GM12878 (cell line): ENCODE measurements around the gene CDKL5.

Experiments
- BHLHE40 ChIP-seq, 2 experiments: fragments of 450-650 bp in 1 of 2; IDR thresholded peaks; 2 replicates each; pipeline ENCODE4 v1.6.1; 2011 to 2017; ENCODE audit warnings: low read depth in 2 of 2, borderline replicate concordance in 1 of 2, improper control_type of control experiment in 1 of 2, low read length in 1 of 2, mild to moderate bottlenecking in 1 of 2
- EED ChIP-seq: sonication (generic); IDR thresholded peaks from 2 replicates; pipeline ENCODE4 v1.6.1; 2016; ENCODE audit warnings: antibody characterized with exemption, low read depth
- HCFC1 ChIP-seq: fragments of 150-350 bp; IDR thresholded peaks from 2 replicates; pipeline ENCODE4 v1.6.1; 2014; ENCODE audit warnings: low read length
- SIN3A ChIP-seq: IDR thresholded peaks from 2 replicates; pipeline ENCODE4 v1.6.1; 2012; ENCODE audit warnings: low read depth, low read length, improper control_type of control experiment
- TAF1 ChIP-seq: IDR thresholded peaks from 2 replicates; pipeline ENCODE4 v1.6.1; 2011; ENCODE audit warnings: mild to moderate bottlenecking, low read depth, low read length, borderline replicate concordance
- TF ChIP-seq, protein P1 (sequence below), 3 experiments: IDR thresholded peaks in 2 of 3; conservative IDR thresholded peaks in 1 of 3; 2 replicates each; pipeline ENCODE4 v1.5.1; 2011; ENCODE audit warnings: low read depth in 3 of 3, low read length in 3 of 3, mild to moderate bottlenecking in 3 of 3, control low read depth in 2 of 3, moderate library complexity in 2 of 3, inconsistent platforms in 1 of 3, mixed read lengths in 1 of 3; ENCODE audit not compliant: control insufficient read depth in 2 of 3, insufficient read depth in 1 of 3; ENCODE audit errors: extremely low read depth in 1 of 3
- TF ChIP-seq, protein P2 (sequence below): IDR thresholded peaks from 2 replicates; pipeline ENCODE4 v1.6.1; 2012; ENCODE audit warnings: mild to moderate bottlenecking, low read depth, low read length
- TF ChIP-seq, protein P3 (sequence below): fragments of 450-650 bp; IDR thresholded peaks from 2 replicates; pipeline ENCODE4 v1.6.1; 2017; ENCODE audit warnings: antibody characterized with exemption, mild to moderate bottlenecking, moderate library complexity

DNA sequence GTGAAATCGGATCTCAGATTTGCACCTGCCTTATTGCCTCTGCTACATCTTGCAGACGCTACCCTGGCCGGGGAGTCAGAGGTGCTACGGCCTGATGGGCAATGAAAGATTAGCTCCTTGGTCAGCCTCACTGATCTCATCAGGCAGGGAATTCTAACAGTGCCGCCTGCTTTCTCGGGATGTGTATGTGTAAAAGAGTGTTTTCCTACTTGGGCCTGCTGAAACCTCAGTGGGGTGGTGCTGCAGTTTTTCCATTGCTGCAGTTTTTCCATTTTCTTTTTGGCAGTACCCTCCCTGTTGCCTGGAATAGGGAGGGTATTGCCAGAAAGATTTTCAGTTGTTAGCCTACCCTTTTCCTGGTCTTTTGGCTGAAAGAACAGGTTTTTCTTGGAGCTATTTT is 117.5 kb downstream of the CDKL5 start:
- TF ChIP-seq SIN3A (no peak), HCFC1 (no peak), TAF1 (no peak), BHLHE40 (IDR thresholded peaks at IDR 0.05; ENCODE audit: borderline replicate concordance in 1 of 2, low read depth in 2 of 2, low read length in 1 of 2) (no peak), EED (no peak)
- TF ChIP-seq, protein P1, sequence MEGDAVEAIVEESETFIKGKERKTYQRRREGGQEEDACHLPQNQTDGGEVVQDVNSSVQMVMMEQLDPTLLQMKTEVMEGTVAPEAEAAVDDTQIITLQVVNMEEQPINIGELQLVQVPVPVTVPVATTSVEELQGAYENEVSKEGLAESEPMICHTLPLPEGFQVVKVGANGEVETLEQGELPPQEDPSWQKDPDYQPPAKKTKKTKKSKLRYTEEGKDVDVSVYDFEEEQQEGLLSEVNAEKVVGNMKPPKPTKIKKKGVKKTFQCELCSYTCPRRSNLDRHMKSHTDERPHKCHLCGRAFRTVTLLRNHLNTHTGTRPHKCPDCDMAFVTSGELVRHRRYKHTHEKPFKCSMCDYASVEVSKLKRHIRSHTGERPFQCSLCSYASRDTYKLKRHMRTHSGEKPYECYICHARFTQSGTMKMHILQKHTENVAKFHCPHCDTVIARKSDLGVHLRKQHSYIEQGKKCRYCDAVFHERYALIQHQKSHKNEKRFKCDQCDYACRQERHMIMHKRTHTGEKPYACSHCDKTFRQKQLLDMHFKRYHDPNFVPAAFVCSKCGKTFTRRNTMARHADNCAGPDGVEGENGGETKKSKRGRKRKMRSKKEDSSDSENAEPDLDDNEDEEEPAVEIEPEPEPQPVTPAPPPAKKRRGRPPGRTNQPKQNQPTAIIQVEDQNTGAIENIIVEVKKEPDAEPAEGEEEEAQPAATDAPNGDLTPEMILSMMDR (IDR thresholded peaks at IDR 0.05 in 2 of 3, conservative IDR thresholded peaks at IDR 0.05 in 1 of 3; ENCODE audit: control insufficient read depth in 2 of 3, extremely low read depth in 1 of 3, insufficient read depth in 1 of 3, low read depth in 3 of 3, low read length in 3 of 3): no peak
- TF ChIP-seq, protein P2, sequence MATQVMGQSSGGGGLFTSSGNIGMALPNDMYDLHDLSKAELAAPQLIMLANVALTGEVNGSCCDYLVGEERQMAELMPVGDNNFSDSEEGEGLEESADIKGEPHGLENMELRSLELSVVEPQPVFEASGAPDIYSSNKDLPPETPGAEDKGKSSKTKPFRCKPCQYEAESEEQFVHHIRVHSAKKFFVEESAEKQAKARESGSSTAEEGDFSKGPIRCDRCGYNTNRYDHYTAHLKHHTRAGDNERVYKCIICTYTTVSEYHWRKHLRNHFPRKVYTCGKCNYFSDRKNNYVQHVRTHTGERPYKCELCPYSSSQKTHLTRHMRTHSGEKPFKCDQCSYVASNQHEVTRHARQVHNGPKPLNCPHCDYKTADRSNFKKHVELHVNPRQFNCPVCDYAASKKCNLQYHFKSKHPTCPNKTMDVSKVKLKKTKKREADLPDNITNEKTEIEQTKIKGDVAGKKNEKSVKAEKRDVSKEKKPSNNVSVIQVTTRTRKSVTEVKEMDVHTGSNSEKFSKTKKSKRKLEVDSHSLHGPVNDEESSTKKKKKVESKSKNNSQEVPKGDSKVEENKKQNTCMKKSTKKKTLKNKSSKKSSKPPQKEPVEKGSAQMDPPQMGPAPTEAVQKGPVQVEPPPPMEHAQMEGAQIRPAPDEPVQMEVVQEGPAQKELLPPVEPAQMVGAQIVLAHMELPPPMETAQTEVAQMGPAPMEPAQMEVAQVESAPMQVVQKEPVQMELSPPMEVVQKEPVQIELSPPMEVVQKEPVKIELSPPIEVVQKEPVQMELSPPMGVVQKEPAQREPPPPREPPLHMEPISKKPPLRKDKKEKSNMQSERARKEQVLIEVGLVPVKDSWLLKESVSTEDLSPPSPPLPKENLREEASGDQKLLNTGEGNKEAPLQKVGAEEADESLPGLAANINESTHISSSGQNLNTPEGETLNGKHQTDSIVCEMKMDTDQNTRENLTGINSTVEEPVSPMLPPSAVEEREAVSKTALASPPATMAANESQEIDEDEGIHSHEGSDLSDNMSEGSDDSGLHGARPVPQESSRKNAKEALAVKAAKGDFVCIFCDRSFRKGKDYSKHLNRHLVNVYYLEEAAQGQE: no peak
- TF ChIP-seq, protein P3, sequence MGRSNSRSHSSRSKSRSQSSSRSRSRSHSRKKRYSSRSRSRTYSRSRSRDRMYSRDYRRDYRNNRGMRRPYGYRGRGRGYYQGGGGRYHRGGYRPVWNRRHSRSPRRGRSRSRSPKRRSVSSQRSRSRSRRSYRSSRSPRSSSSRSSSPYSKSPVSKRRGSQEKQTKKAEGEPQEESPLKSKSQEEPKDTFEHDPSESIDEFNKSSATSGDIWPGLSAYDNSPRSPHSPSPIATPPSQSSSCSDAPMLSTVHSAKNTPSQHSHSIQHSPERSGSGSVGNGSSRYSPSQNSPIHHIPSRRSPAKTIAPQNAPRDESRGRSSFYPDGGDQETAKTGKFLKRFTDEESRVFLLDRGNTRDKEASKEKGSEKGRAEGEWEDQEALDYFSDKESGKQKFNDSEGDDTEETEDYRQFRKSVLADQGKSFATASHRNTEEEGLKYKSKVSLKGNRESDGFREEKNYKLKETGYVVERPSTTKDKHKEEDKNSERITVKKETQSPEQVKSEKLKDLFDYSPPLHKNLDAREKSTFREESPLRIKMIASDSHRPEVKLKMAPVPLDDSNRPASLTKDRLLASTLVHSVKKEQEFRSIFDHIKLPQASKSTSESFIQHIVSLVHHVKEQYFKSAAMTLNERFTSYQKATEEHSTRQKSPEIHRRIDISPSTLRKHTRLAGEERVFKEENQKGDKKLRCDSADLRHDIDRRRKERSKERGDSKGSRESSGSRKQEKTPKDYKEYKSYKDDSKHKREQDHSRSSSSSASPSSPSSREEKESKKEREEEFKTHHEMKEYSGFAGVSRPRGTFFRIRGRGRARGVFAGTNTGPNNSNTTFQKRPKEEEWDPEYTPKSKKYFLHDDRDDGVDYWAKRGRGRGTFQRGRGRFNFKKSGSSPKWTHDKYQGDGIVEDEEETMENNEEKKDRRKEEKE: no peak
